Naive thymus-derived CD4-positive, alpha-beta T cell (primary cell): ENCODE results near the gene PARM1. TPM values are rescaled to one million over a fixed set of nuclear protein-coding genes. Genes with fewer than 3 reads are reported as not detected.

Experiments
- ATAC-seq: fragments of 150-1000 bp; cut with Tn5 transposase; 2 replicates; pipeline ENCODE4 v1.10.0; 2021; ENCODE audit warnings: mild to moderate bottlenecking, moderate library complexity
- CTCF ChIA-PET: fragments of 350-600 bp; sonication (Branson Sonifier 250); formaldehyde crosslinking; loops from one replicate; lab custom pipeline; 2021; ENCODE audit warnings: antibody characterized with exemption; lab: Charles Lee
- POLR2A ChIA-PET: fragments of 350-600 bp; sonication (Branson Sonifier 250); formaldehyde crosslinking; loops from one replicate; lab custom pipeline; 2021; ENCODE audit warnings: antibody characterized with exemption, inconsistent platforms; lab: Charles Lee
- DNase-seq, 9 donors: peaks; one replicate each; pipeline versions ENCODE4 v3.0.0 to v3.0.0-alpha.2; 2020 to 2022; ENCODE audit warnings: mixed read lengths in 1 of 9
- H3K27ac ChIP-seq: one replicate; pipeline ENCODE4 v1.7.0; 2013; ENCODE audit warnings: mild to moderate bottlenecking, low read depth, low read length, moderate library complexity
- H3K27me3 ChIP-seq, 2 donors: one replicate each; pipeline ENCODE4 v1.7.0; 2013; ENCODE audit warnings: low read length in 2 of 2, mild to moderate bottlenecking in 2 of 2, moderate library complexity in 2 of 2; ENCODE audit not compliant: control insufficient read depth in 2 of 2, insufficient read depth in 2 of 2
- H3K36me3 ChIP-seq, 3 experiments: 1 replicate in 2 of 3; 2 replicates in 1 of 3; pipeline ENCODE4 v1.7.0; 2013; ENCODE audit warnings: low read length in 3 of 3, mild to moderate bottlenecking in 3 of 3, moderate library complexity in 1 of 3; ENCODE audit not compliant: insufficient read depth in 3 of 3, control insufficient read depth in 2 of 3
- H3K4me1 ChIP-seq, 2 donors: one replicate each; pipeline ENCODE4 v1.7.0; 2013; ENCODE audit warnings: low read length in 2 of 2, mild to moderate bottlenecking in 2 of 2, moderate library complexity in 1 of 2; ENCODE audit not compliant: control insufficient read depth in 2 of 2, insufficient read depth in 2 of 2
- H3K4me3 ChIP-seq: 2 replicates; pipeline ENCODE4 v1.7.0; 2013; ENCODE audit warnings: mild to moderate bottlenecking, low read length
- H3K9me3 ChIP-seq, 3 experiments: 1 replicate in 2 of 3; 2 replicates in 1 of 3; pipeline ENCODE4 v1.7.0; 2013; ENCODE audit warnings: low read length in 3 of 3; ENCODE audit not compliant: control insufficient read depth in 2 of 3
- H3K27ac Mint-ChIP-seq, 9 donors: one replicate each; pipeline ENCODE4 v1.8.0; 2020 to 2022; ENCODE audit warnings: mixed read lengths in 9 of 9, mild to moderate bottlenecking in 8 of 9, moderate library complexity in 5 of 9, inconsistent platforms in 2 of 9
- H3K27me3 Mint-ChIP-seq, 5 donors: one replicate each; pipeline ENCODE4 v1.8.0; 2021 to 2022; ENCODE audit warnings: mixed read lengths in 5 of 5, mild to moderate bottlenecking in 1 of 5
- H3K36me3 Mint-ChIP-seq, 5 donors: one replicate each; pipeline ENCODE4 v1.8.0; 2020 to 2022; ENCODE audit warnings: mixed read lengths in 5 of 5, mild to moderate bottlenecking in 3 of 5, inconsistent platforms in 1 of 5
- H3K4me1 Mint-ChIP-seq, 7 donors: one replicate each; pipeline ENCODE4 v1.8.0; 2020 to 2022; ENCODE audit warnings: mixed read lengths in 7 of 7, mild to moderate bottlenecking in 3 of 7, inconsistent platforms in 1 of 7
- H3K4me3 Mint-ChIP-seq, 10 donors: one replicate each; pipeline ENCODE4 v1.8.0; 2020 to 2022; ENCODE audit warnings: mild to moderate bottlenecking in 10 of 10, mixed read lengths in 10 of 10, moderate library complexity in 6 of 10, inconsistent platforms in 2 of 10
- H3K9me3 Mint-ChIP-seq, 11 donors: one replicate each; pipeline ENCODE4 v1.8.0; 2020 to 2022; ENCODE audit warnings: mixed read lengths in 11 of 11, mild to moderate bottlenecking in 4 of 11, inconsistent platforms in 1 of 11, moderate library complexity in 1 of 11
- intact Hi-C, 2 donors: fragments of 100-400 bp; cut with micrococcal nuclease; formaldehyde crosslinking; loops; one replicate each; pipeline ENCODE4 v1.15.1; 2023
- polyA plus RNA-seq, 2 donors: library from polyadenylated mRNA; unstranded; fragments of 300-500 nt; fragmentation: Illumina TruSeq; gene quantifications; one replicate each; pipeline ENCODE4 v1.2.3, GENCODE V29; 2021
- total RNA-seq, 6 experiments: library from RNA in 5 of 6; stranded (reverse) in 5 of 6; gene quantifications; 1 replicate in 5 of 6; 2 replicates in 1 of 6; pipeline ENCODE4 v1.2.3 and lab custom pipeline; 2021 to 2026

Gene PARM1
- total and polyA plus RNA-seq, 7 experiments from 2014 or later, result 0.03 to 0.91 (median 0.26) TPM; not detected in 3

DNA sequence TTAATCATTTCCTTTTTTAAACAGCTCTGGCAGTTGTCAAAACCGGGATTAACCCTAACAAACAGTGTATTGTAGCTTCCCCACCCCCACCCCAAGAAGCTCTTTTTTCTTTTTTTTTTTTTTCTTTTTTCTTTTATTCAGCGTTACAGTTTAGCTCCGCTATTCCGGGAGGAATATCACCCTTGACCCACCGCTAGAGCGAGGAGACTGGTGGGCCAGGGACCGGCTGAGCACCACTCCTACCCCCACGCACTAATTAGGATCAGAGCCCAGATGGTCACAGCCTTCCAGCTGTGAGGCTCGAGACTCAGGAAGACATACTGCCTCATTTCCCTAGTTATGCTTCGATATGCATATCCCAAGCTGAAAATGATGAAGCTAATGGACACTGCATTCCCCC, 2.0 kb downstream of the PARM1 start:
- DNase-seq (no peak), ATAC-seq (no peak)
- H3K9me3 ChIP-seq, result no peaks in the 10 kb centered on the region
- H3K4me1 ChIP-seq, result no peaks in the 10 kb centered on the region
- H3K36me3 ChIP-seq, result no peaks in the 10 kb centered on the region
- Mint-ChIP-seq H3K4me3 (no peak overlapping the region), H3K36me3 (no peaks in the 10 kb centered on the region), H3K9me3 (peaks cover 0 to 11% (median 0%) of the 10 kb centered on the region in 11 donors), H3K27me3 (peaks cover 51 to 72% (median 63%) of the 10 kb centered on the region in 5 donors), H3K4me1 (peaks cover 9 to 17% (median 10%) of the 10 kb centered on the region in 7 donors), H3K27ac (no peak overlapping the region)
- no peak overlapping the region for H3K27ac ChIP-seq
- intact Hi-C loops, result no loop called here
- H3K27me3 ChIP-seq, result no peaks in the 10 kb centered on the region
- ChIA-PET POLR2A (no interaction called here), CTCF (no interaction called here)
- H3K4me3 ChIP-seq, result no peak overlapping the region

DNA sequence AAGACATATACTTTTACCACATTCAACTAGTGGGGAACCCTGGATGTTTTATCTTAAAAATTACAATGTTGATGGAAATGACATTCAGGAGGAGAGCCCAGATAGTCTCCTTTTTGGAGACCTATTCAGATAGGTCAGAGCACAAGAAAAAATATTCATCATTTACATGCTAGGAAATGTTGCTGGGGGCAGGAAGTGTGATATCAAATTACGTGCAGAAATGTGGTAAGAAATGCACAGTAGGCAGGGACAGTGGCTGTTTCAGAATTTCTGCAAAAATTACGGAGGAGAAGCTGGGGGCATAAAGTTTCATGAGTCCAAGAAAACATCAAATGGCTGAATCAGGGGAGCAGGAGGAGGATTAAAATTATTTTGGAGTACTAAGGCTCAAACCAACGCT, 8.2 kb downstream of the PARM1 start:
- H3K4me3 Mint-ChIP-seq, result no peak overlapping the region
- H3K4me1 Mint-ChIP-seq, result no peaks in the 10 kb centered on the region
- CTCF ChIA-PET, result no interaction called here
- Histone ChIP-seq H3K9me3 (no peaks in the 10 kb centered on the region), H3K4me1 (no peaks in the 10 kb centered on the region), H3K27me3 (no peaks in the 10 kb centered on the region), H3K4me3 (no peak overlapping the region), H3K27ac (no peak overlapping the region), H3K36me3 (no peaks in the 10 kb centered on the region)
- no peak overlapping the region for H3K27ac Mint-ChIP-seq
- ATAC-seq (no peak), DNase-seq (no peak)
- intact Hi-C loops, result no loop called here
- peaks cover 4 to 34% (median 23%) of the 10 kb centered on the region in 5 donors for H3K27me3 Mint-ChIP-seq
- H3K9me3 Mint-ChIP-seq, result peaks cover 0 to 5% (median 2%) of the 10 kb centered on the region in 11 donors
- POLR2A ChIA-PET, result no interaction called here
- H3K36me3 Mint-ChIP-seq, result no peaks in the 10 kb centered on the region

DNA sequence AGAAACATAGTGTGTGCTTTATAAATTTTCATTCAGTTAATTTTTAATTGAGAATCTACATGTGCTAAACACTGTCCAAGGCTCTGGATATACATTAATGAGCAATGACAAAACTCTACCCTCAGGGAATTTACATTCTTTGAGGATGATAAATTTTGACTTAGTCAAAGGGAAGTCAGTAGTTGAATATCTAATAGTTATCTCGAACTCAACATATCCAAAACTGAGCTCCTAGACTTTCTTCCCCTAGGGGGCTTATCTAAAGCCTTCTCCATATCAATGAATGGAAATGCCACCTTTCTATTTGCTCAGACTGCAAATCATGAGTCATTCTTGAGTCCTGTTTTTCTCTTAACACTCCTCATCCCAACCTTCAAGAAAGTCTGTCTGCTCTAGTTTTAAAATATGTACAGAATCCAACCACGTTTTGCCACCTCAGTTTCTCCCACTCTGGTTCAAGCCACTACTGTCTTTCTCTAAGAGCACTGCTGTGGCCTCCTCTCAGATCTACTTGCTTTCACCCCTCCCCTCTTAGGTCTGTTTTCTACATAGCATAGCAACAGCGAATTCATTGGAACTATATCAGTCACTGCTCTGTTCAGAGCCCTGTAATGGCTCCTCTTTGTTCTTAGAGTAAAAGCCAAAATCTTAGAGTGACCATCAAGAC, 9.5 kb downstream of the PARM1 start:
- Histone ChIP-seq H3K27ac (no peak overlapping the region), H3K4me3 (no peak overlapping the region), H3K27me3 (no peaks in the 10 kb centered on the region), H3K4me1 (no peaks in the 10 kb centered on the region), H3K9me3 (no peaks in the 10 kb centered on the region), H3K36me3 (no peaks in the 10 kb centered on the region)
- H3K4me1 Mint-ChIP-seq, result no peaks in the 10 kb centered on the region
- ChIA-PET POLR2A (no interaction called here), CTCF (no interaction called here)
- DNase-seq (no peak), ATAC-seq (no peak)
- no peak overlapping the region for H3K27ac Mint-ChIP-seq
- peaks cover 0 to 8% (median 2%) of the 10 kb centered on the region in 11 donors for H3K9me3 Mint-ChIP-seq
- intact Hi-C loops, result no loop called here
- no peak overlapping the region for H3K4me3 Mint-ChIP-seq
- H3K27me3 Mint-ChIP-seq, result peaks cover 2 to 23% (median 15%) of the 10 kb centered on the region in 5 donors
- no peaks in the 10 kb centered on the region for H3K36me3 Mint-ChIP-seq

DNA sequence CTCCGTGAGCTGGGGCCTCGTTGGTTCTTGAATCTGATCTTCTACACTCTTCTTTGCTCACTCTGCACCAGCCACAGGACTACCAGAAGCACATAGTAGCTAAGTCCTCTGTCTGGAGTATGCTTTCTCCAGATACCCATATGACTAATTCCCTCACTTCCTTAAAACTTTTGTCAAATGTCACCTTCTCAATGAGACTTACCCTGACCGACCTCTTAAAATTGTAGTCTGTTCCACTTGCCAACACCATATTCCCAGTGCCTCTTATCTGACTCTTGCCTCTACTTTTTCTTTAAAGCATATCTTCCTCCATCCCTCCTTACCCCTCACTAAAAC, 10.0 kb downstream of the PARM1 start:
- POLR2A ChIA-PET, result no interaction called here

DNA sequence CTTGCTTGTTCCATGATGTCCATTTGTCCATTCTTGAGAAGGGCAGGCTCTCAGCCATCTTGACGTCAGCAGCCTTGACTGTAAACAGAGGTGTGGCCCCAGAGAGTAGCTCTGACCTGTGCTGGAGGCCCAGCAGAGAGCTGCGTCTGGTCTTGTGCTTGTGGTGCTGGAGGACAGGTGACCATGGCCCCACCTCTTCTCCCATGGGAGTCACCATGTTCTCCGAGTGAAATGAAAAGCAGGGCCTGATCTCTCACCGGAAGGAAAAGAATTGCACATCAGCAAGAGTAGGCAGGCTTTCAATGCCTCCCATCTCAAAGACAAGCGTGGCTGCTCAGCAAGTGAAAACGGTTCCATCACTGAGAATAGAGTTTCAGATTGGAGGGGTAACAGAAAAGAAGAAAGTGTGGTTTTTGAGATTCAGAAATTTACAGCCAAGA, 11.5 kb downstream of the PARM1 start:
- Histone ChIP-seq H3K9me3 (no peaks in the 10 kb centered on the region), H3K4me1 (no peaks in the 10 kb centered on the region), H3K27me3 (no peaks in the 10 kb centered on the region), H3K36me3 (no peaks in the 10 kb centered on the region), H3K4me3 (no peak overlapping the region), H3K27ac (no peak overlapping the region)
- intact Hi-C loops, result no loop called here
- no peak overlapping the region for H3K27ac Mint-ChIP-seq
- H3K4me1 Mint-ChIP-seq, result no peaks in the 10 kb centered on the region
- H3K4me3 Mint-ChIP-seq, result no peak overlapping the region
- ChIA-PET POLR2A (no interaction called here), CTCF (interaction anchor here (1.6 kb wide), 1 partner anchor 11 kb away, joined by 4 read pairs; no protein-coding TSS in a partner anchor)
- H3K27me3 Mint-ChIP-seq, result peaks cover 0 to 23% (median 15%) of the 10 kb centered on the region in 5 donors
- ATAC-seq (no peak), DNase-seq (no peak)
- H3K36me3 Mint-ChIP-seq, result no peaks in the 10 kb centered on the region
- peaks cover 0 to 8% (median 4%) of the 10 kb centered on the region in 11 donors for H3K9me3 Mint-ChIP-seq

More for the DNA sequence above, 10.0 kb downstream of the PARM1 start:
- H3K36me3 Mint-ChIP-seq, result no peaks in the 10 kb centered on the region
- no peak for ATAC-seq
- H3K4me1 Mint-ChIP-seq, result no peaks in the 10 kb centered on the region
- no peaks in the 10 kb centered on the region for H3K36me3 ChIP-seq
- peaks cover 0 to 8% (median 2%) of the 10 kb centered on the region in 11 donors for H3K9me3 Mint-ChIP-seq
- peaks cover 2 to 23% (median 15%) of the 10 kb centered on the region in 5 donors for H3K27me3 Mint-ChIP-seq
- no peak overlapping the region for H3K4me3 ChIP-seq
- CTCF ChIA-PET, result no interaction called here
- no peak overlapping the region for H3K4me3 Mint-ChIP-seq
- no peaks in the 10 kb centered on the region for H3K27me3 ChIP-seq
- H3K4me1 ChIP-seq, result no peaks in the 10 kb centered on the region
- DNase-seq, result no peak
- intact Hi-C loops, result no loop called here
- H3K27ac ChIP-seq, result no peak overlapping the region
- H3K27ac Mint-ChIP-seq, result no peak overlapping the region
- no peaks in the 10 kb centered on the region for H3K9me3 ChIP-seq

DNA sequence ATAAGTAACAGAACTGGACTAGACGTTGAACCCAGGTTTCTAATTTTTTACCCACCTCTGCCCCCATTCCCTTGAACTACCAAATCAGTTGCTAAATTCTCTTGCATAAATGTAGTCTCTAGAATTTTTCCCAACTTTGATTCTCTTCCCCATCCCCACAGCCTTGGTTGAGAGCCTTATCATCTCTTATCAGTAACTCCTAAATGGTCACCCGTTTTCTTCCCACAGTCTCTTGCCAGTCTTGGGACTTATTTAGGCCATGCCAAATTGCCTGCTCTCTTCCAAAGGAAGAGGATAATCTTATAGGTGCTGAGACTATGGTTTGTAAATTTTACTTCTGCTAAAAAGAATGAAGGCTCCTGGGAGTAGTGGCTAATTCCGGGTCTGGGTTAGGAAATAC, 13.3 kb downstream of the PARM1 start:
- H3K4me3 ChIP-seq, result no peak overlapping the region
- no peak for DNase-seq
- CTCF ChIA-PET, result no interaction called here
- no peaks in the 10 kb centered on the region for H3K4me1 ChIP-seq
- H3K36me3 ChIP-seq, result no peaks in the 10 kb centered on the region
- intact Hi-C loops, result no loop called here
- Mint-ChIP-seq H3K4me1 (no peaks in the 10 kb centered on the region), H3K4me3 (no peak overlapping the region), H3K27me3 (peaks cover 0 to 9% (median 2%) of the 10 kb centered on the region in 5 donors), H3K9me3 (peaks cover 0 to 5% (median 1%) of the 10 kb centered on the region in 11 donors), H3K27ac (no peak overlapping the region), H3K36me3 (no peaks in the 10 kb centered on the region)
- no peaks in the 10 kb centered on the region for H3K27me3 ChIP-seq
- no peak overlapping the region for H3K27ac ChIP-seq
- POLR2A ChIA-PET, result no interaction called here
- H3K9me3 ChIP-seq, result no peaks in the 10 kb centered on the region
- ATAC-seq, result no peak

DNA sequence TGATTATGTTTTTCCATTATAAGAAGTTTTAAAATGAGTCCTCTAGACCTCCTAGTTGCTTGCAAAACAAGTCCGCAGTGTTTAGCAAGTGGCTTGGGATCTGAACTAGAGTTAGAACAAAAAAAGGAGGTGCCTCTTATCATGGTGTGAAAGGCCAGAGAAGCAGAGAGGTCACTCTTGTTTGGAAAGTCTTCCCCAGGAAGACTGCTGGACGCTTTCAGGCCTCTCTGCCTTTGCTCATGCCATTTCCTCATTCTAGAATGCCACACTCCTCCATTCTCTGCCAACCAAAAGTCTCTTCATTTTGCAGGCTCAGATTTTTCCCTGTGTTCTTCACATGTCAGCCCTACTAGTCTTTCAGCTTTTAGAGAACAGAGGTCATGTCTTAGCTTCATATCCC, 14.9 kb downstream of the PARM1 start:
- Histone ChIP-seq H3K9me3 (no peaks in the 10 kb centered on the region), H3K27me3 (no peaks in the 10 kb centered on the region), H3K4me3 (no peak overlapping the region), H3K4me1 (no peaks in the 10 kb centered on the region), H3K36me3 (no peaks in the 10 kb centered on the region), H3K27ac (no peak overlapping the region)
- ChIA-PET CTCF (no interaction called here), POLR2A (no interaction called here)
- intact Hi-C loops, result no loop called here
- Mint-ChIP-seq H3K36me3 (no peaks in the 10 kb centered on the region), H3K27ac (no peak overlapping the region), H3K4me1 (no peaks in the 10 kb centered on the region), H3K9me3 (peaks cover 0 to 3% (median 0%) of the 10 kb centered on the region in 11 donors), H3K27me3 (peaks cover 0 to 5% (median 2%) of the 10 kb centered on the region in 5 donors), H3K4me3 (no peak overlapping the region)
- DNase-seq (no peak), ATAC-seq (no peak)
